Kidney epithelial cell (primary cell): ENCODE measurements around the gene SELE. TPM values are rescaled to one million over a fixed set of nuclear protein-coding genes. Genes with fewer than 3 reads are reported as not detected.
"Not testable (repeated sequence)": the region's sequence is repeated elsewhere in the genome, so short reads cannot be mapped to it uniquely, and the experiment has no call there.

Source experiments
- DNase-seq: peaks from one replicate; pipeline ENCODE4 v3.0.0-alpha.2; 2010; ENCODE audit warnings: low read depth
- H3K27me3 ChIP-seq: 2 replicates; pipeline ENCODE4 v1.6.0; 2011; ENCODE audit warnings: low read length; ENCODE audit not compliant: control insufficient read depth, insufficient read depth
- H3K36me3 ChIP-seq: 2 replicates; pipeline ENCODE4 v1.5.1; 2011; ENCODE audit warnings: low read length; ENCODE audit not compliant: control insufficient read depth, insufficient read depth
- H3K4me3 ChIP-seq: 2 replicates; pipeline ENCODE4 v1.5.1; 2011; ENCODE audit warnings: low read depth, mild to moderate bottlenecking, control low read depth, low read length
- total RNA-seq: library from RNA; depleted of rRNA; stranded (reverse); fragments of >200 nt; gene quantifications from 2 replicates; pipeline ENCODE4 v1.2.3, GENCODE V29; 2015
- TF ChIP-seq, protein P1 (sequence below): IDR thresholded peaks from 2 replicates; pipeline ENCODE4 v1.5.1; 2011; ENCODE audit warnings: mild to moderate bottlenecking, moderate library complexity, low read length, control low read depth, inconsistent platforms; ENCODE audit not compliant: insufficient read depth, poor library complexity, severe bottlenecking

SELE gene
- total RNA-seq, 1 donor from 2014 or later: not detected

DNA sequence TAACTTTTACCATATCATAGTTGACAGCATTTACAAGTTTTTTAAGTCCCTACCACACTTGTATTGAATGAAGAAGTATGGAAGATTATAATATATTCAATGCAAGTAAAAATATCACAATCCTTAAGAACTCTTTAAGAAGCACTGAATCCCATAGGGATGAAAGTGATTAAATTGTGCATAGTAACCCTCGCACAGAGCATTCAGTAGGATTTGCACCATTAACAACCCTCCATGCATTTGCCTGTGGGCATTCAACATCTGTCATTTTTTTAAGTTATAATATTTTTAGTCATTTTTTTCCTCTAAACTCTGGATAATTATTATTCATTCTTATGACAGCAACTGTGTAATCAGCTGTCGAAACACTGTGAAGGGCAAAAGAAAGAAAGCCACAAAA lies 10.1 kb downstream of the SELE start:
- TF ChIP-seq, protein P1, sequence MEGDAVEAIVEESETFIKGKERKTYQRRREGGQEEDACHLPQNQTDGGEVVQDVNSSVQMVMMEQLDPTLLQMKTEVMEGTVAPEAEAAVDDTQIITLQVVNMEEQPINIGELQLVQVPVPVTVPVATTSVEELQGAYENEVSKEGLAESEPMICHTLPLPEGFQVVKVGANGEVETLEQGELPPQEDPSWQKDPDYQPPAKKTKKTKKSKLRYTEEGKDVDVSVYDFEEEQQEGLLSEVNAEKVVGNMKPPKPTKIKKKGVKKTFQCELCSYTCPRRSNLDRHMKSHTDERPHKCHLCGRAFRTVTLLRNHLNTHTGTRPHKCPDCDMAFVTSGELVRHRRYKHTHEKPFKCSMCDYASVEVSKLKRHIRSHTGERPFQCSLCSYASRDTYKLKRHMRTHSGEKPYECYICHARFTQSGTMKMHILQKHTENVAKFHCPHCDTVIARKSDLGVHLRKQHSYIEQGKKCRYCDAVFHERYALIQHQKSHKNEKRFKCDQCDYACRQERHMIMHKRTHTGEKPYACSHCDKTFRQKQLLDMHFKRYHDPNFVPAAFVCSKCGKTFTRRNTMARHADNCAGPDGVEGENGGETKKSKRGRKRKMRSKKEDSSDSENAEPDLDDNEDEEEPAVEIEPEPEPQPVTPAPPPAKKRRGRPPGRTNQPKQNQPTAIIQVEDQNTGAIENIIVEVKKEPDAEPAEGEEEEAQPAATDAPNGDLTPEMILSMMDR: no peak
- Histone ChIP-seq H3K36me3 (no peaks in the 10 kb centered on the region), H3K27me3 (no peaks in the 10 kb centered on the region), H3K4me3 (no peak overlapping the region)
- no peak for DNase-seq

DNA sequence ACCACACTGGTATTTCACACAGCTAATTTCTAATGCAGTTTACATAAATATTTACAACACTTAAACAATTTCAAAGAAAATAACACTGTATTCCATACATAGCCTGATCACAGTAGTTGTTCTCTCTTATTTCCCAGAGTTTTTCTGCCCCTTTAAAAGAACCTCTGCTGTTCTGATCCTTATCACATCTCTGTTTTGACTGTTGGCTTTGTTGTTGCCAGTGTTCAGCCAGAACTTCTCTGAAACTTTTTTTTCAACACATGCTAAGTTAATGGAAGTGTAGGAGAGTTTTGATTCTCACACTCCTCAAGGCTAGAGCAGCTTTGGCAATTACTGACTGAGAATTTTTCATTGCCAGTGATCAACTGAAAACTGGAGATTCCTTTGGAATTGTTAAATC lies 11.1 kb downstream of the SELE start:
- Histone ChIP-seq H3K4me3 (no peak overlapping the region), H3K36me3 (no peaks in the 10 kb centered on the region), H3K27me3 (no peaks in the 10 kb centered on the region)
- TF ChIP-seq, protein P1: no peak
- no peak for DNase-seq

DNA sequence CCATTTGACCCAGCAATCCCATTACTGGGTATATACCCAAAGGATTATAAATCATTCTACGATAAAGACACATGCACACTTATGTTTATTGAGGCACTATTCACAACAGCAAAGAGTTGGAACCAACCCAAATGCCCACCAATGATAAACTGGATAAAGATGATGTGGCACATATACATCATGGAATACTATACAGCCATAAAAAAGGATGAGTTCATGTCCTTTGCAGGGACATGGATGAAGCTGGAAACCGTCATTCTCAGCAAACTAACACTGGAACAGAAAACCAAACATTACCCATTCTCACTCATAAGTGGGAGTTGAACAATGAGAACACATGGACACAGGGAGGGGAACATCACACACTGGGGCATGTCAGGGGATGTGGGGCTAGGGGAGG lies 18.8 kb downstream of the SELE start:
- not testable (repeated sequence) for H3K36me3 ChIP-seq, H3K27me3 ChIP-seq, DNase-seq, H3K4me3 ChIP-seq

DNA sequence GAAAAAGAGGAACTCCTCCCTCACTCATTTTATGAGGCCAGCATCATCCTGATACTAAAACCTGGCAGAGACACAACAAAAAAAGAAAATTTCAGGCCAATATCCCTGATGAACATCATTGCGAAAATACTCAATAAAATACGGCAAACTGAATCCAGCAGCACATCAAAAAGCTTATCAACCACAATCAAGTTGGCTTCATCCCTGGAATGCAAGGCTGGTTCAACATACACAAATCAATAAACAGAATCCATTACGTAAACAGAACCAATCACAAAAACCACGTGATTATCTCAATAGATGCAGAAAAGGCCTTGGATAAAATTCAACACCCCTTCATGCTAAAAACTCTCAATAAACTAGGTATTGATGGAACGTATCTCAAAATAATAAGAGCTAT lies 20.8 kb downstream of the SELE start:
- H3K27me3 ChIP-seq, H3K4me3 ChIP-seq, H3K36me3 ChIP-seq, DNase-seq: not testable (repeated sequence)

DNA sequence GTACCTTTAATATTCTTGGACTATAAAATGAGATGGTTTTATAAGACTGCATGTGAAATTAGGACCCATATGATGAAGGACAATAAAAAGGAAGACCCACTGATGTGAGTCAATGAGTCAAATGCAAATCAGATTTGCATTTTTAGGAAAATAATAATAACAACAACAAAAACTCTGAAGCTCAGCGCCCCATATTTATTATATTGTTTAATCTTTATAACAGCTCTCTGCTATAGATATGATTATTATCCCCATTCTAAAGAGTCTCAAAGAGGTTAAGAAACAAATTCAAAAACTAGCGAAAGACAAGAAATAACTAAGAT lies 21.6 kb downstream of the SELE start:
- TF ChIP-seq, protein P1: no peak
- Histone ChIP-seq H3K36me3 (no peaks in the 10 kb centered on the region), H3K27me3 (no peaks in the 10 kb centered on the region), H3K4me3 (no peak overlapping the region)
- DNase-seq: no peak

DNA sequence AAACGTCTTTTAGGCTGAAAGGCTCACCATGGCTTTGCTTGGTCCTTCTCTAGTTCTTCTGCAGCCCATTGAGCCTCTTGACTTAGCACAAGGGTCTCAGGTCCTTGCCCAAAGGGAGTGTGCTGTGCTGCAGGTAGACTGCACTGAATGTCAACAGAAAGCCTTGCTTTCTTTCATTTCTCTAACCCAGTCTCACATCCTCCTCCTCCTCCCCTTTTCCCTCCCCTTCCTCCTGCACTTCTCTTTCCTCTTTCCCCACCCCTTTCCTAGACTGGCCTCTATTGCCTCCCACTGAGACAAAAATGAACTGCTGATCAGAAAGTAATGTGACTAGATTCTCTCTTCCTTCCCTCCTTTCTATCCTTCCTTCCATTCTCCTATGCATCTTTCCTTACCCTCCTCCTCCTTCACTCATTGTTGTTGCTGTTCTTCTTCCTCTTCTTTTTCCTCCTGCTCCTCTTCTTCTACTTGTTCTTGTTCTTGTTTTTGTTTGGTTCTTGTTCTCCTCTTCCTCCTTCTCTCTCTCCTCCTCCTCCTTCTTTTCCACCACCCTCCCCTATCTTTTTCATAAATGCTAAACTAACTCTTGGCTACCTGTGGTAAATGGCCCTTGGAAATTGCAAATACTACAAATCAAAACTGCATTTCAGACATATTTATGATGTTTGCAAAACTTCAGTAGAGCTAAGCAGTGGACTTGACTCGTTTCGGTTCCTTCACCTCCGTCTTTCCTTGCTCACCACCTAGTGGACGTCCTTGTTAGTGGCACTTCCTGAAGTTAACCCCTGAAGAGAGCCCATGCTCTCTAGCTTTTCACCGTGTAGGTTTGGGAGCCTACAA lies 22.2 kb downstream of the SELE start, which contains the start of gene SELL:
TSS of gene SELL (minus strand) at position 152 of the 840 bp plus-strand sequence. CDS start at position 30, 122 bp downstream.
- DNase-seq: peak; percentile 16
- Histone ChIP-seq H3K36me3 (no peaks in the 10 kb centered on the region), H3K27me3 (no peaks in the 10 kb centered on the region), H3K4me3 (no peak within 1 kb of the TSS)
- TF ChIP-seq, protein P1: peak; percentile 84

DNA sequence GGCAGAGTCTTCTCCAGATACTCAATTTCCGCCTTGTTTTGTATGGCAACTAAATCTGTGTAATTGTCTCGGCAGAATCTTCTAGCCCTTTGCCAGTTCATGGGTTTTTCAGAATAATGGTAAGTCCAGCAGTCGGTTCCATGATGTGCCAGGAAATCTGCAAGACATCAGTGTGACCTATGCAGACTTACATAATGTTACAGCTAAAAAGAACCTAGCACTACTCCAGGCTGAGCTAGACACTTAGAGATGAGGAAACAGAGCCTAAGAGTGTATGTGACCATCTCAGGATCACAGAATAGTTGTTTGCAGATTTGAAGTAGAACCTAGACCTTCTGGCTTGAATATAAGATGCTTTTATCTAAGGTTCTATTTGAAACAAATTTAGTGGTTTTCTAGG lies 25.2 kb downstream of the SELE start:
- Histone ChIP-seq H3K4me3 (no peak overlapping the region), H3K36me3 (no peaks in the 10 kb centered on the region), H3K27me3 (no peaks in the 10 kb centered on the region)
- TF ChIP-seq, protein P1: no peak
- DNase-seq: no peak
